Astrocyte of the cerebellum (primary cell): ENCODE results near the gene FBN2.

Source experiments
- DNase-seq: peaks from one replicate; pipeline ENCODE4 v3.0.0-alpha.2; 2011; ENCODE audit warnings: low read depth
- H3K4me3 ChIP-seq: 2 replicates; pipeline ENCODE4 v1.5.1; 2011; ENCODE audit warnings: mild to moderate bottlenecking, low read depth, low read length, moderate library complexity
- CTCF ChIP-seq: IDR thresholded peaks from 2 replicates; pipeline ENCODE4 v1.5.1; 2012; ENCODE audit warnings: low read length, low read depth, moderate library complexity, mild to moderate bottlenecking; ENCODE audit errors: missing control alignments
- in situ Hi-C: cut with HindIII; loops from 2 replicates; pipeline ENCODE4 v1.10.0; 2017; ENCODE audit warnings: low sequenced_read_pairs

FBN2 gene

GRCh38 chr5:128378632-128379031 is 159.4 kb downstream of the FBN2 start:
- in situ Hi-C loops = no loop called here
- no peak overlapping the region for H3K4me3 ChIP-seq
- no peak for TF ChIP-seq CTCF
- DNase-seq = peak; percentile 42

GRCh38 chr5:128378196-128378595 is 159.8 kb downstream of the FBN2 start:
- DNase-seq = no peak
- no peak overlapping the region for H3K4me3 ChIP-seq
- in situ Hi-C loops = no loop called here
- no peak for TF ChIP-seq CTCF

GRCh38 chr5:128376577-128376976 is 161.5 kb downstream of the FBN2 start:
- no peak overlapping the region for H3K4me3 ChIP-seq
- DNase-seq = peak; percentile 18
- in situ Hi-C loops = no loop called here
- no peak for TF ChIP-seq CTCF

GRCh38 chr5:128366147-128366546 is 171.9 kb downstream of the FBN2 start:
- H3K4me3 ChIP-seq = no peak overlapping the region
- no peak for DNase-seq
- TF ChIP-seq CTCF = no peak
- in situ Hi-C loops = no loop called here

- no peak for TF ChIP-seq CTCF
- in situ Hi-C loops = no loop called here
- DNase-seq = no peak
- H3K4me3 ChIP-seq = no peak overlapping the region
Observed at GRCh38 chr5:128362370-128362769, 175.7 kb downstream of the FBN2 start.

GRCh38 chr5:128358826-128359225 is 179.2 kb downstream of the FBN2 start:
- no peak for TF ChIP-seq CTCF
- in situ Hi-C loops = no loop called here
- no peak overlapping the region for H3K4me3 ChIP-seq
- peak; percentile 54 for DNase-seq

- in situ Hi-C loops = no loop called here
- no peak overlapping the region for H3K4me3 ChIP-seq
- DNase-seq = no peak
- TF ChIP-seq CTCF = no peak
Observed at GRCh38 chr5:128357226-128357625, 180.8 kb downstream of the FBN2 start.
